ENCODE measurements around the gene GRIN2D.
A peak's percentile ranks its signal among the peaks of the same experiment; 100 is the strongest.

Gene GRIN2D

DNA sequence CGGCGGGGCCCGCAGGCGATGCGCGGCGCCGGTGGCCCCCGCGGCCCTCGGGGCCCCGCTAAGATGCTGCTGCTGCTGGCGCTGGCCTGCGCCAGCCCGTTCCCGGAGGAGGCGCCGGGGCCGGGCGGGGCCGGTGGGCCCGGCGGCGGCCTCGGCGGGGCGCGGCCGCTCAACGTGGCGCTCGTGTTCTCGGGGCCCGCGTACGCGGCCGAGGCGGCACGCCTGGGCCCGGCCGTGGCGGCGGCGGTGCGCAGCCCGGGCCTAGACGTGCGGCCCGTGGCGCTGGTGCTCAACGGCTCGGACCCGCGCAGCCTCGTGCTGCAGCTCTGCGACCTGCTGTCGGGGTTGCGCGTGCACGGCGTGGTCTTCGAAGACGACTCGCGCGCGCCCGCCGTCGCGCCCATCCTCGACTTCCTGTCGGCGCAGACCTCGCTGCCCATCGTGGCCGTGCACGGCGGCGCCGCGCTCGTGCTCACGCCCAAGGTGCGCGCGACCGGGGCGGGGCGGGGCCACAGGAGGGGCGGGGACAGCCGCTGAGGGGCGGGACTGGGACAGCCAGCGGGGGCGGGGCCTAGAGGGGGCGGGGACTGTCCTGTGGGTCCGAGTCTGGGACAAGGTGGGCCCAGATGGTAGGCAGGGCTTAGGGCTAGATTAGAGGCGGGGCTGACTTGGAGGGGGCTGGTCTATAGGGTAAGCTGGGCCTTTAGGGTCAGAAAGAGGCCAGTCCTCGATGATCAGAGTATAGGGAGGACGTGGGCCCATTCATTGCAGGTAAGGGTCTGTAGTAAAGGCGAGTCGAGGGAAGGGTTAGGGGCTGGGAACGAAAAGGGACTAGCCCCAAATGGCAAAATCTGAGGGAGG is 5.1 kb downstream of the GRIN2D start:
- DNase-seq, result peak; percentile 78

DNA sequence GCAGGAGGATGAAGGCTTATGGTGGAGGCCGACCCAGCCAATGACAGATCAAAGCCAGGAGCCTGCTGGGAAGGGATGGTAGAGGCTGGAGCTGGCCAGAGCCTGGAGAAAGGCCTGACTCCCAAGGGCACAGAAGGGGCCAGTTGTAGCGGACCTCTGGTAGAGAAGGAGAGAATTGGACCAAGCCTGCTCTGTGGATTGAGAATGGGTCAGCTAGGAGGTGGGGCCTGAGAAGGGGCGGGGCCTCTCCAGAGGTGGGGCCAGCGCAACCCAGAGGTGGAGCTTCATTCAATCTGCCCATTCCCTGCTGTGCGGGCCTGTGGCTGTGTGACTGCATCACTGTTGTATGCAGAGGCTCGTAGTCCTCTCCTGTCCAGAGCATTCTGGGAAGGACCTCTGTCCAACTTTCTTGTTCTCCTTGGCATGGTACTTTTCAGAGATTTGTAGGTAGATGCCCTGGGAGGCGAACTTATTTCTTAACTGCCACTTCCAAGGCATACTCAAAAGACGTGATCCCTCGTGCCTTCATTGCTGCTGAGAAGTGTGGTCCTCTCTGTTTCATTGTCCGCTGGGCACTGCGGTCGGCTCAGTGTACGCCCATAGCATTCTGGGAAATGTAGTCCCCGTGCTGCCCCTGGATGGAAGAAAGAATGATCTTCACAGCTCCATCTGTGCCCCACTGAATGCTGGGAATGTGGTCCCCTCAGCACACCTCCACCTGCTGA is 6.7 kb downstream of the GRIN2D start:
- peak; percentile 30 for DNase-seq

DNA sequence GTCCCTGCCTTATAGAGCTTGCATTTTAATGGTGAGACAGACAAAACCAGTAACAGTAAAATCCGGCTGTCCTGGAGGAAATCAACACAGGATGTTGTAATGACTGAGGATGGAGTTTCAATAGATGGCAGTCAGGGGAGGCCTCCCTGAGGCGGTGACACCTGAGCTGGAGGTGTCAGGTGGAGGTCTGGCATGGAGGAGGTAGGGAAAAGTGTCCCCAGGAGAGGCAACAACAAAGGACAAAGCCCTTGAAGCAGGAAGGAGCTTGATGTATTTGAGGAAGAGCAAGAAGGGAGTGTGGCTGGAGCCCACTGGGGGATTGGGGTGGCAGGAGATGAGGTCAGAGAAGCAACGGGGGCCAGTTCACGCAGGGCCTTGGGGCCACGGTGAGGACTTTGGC is 7.8 kb downstream of the GRIN2D start:
- DNase-seq, result no peak

DNA sequence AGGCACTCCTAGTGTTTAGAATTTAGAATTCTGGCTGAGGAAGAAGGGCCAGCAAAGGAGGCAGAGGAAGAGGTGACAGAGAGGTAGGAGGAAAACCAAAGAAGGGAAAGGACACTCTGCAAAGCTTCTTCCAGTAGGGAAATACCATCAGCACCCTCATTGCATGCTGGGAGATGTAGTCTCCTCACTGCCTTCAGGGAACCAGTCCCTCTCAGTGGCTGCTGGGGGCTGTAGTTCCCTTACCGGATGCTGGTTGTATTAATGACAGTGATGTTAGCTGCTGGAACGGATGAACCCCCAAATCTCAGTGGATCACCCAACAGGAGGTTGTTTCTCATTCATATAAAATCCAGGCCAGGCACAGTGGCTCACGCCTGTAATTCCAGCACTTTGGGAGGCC is 10.1 kb downstream of the GRIN2D start:
- peak; percentile 31 for DNase-seq

DNA sequence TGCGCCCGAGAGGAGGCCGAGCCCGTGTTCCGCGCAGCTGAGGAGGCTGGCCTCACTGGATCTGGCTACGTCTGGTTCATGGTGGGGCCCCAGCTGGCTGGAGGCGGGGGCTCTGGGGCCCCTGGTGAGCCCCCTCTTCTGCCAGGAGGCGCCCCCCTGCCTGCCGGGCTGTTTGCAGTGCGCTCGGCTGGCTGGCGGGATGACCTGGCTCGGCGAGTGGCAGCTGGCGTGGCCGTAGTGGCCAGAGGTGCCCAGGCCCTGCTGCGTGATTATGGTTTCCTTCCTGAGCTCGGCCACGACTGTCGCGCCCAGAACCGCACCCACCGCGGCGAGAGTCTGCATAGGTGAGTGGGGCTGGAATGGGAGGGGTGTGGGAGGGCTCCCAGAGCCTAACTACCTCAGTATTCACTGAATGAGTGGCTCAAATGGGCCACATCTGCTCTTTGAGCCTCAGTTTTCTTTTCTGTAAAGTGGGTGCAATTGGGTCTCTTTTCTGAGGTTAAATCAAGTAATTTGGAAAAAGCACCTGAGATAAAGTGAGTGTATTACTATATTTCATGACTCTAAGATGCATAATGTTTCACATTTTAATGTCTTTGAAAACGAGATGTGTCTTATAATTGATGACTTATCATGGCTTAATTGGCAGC is 11.7 kb downstream of the GRIN2D start:
- no peak for DNase-seq

DNA sequence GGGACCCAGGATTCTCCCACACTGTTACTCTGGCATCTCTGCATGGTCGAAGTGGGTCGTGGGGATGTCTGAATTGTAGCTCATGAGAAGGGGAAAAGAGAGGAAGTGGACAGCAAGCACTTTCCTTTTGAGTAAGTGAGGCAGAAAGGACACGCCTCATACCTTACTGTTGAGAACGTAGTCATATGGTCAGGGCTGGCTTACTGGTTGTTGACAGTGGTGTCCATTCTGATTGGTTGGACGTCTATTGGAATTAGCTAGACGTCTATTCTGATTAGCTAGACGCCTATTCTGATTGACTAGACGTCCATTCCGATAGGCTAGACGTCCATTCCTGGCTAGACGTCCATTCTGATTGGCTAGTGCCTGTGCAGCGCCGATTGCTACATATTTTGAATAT is 12.4 kb downstream of the GRIN2D start:
- no peak for DNase-seq

DNA sequence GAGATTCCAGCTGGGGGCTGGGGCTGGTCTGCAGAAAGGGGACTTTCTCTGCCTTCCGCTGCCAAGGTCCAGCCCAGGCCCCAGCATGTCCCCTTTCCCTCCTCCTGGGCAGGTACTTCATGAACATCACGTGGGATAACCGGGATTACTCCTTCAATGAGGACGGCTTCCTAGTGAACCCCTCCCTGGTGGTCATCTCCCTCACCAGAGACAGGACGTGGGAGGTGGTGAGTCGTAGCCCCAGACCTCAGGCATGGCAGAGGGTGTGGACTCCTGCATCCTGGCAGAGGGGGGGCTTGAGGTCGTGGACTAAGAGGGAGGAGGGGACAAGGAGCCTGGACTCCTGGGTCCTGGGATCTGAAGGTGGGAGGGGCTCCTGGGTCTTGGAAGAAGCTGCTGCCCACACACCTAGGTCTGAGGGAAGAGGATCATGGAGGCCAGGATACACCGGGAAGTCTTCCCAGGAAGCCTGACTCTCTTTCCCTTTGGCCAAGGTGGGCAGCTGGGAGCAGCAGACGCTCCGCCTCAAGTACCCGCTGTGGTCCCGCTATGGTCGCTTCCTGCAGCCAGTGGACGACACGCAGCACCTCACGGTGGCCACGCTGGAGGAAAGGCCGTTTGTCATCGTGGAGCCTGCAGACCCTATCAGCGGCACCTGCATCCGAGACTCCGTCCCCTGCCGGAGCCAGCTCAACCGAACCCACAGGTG is 20.6 kb downstream of the GRIN2D start:
- no peak for DNase-seq

DNA sequence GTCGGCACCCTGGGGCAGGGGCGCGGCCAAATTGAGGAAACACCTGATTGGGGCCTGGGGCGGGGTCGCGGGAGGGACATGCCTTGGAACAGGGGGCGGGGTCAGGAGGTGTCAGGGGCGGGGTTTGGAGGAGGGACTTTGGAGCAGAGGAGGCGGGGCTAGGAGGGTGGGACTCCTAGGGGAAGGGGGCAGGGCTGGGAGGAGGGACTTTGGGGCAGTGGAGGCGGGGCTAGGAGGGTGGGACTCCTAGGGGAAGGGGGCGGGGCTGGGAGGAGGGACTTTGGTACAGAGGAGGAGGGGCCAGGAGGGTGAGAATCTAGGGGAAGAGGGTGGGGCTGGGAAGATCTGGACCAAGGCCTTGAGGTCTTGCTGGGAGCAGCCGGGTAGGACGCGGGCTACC is 21.9 kb downstream of the GRIN2D start:
- no peak for DNase-seq

DNA sequence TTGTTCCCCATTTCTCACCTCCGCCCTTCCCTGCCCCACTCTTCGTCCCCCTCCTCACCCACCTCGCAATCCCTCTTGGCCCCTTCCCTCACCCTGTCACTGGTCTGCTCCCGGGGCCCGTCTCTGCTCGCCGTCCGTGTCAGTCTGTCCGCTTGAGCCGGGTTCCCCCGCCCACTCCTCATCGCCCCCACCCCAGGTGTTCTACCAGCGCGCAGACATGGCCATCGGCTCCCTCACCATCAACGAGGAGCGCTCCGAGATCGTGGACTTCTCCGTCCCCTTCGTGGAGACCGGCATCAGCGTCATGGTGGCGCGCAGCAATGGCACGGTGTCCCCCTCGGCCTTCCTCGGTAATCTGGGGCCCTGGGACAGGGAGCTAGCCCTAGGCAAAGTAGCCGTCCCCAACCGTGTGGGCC is 22.3 kb downstream of the GRIN2D start:
- no peak for DNase-seq

DNA sequence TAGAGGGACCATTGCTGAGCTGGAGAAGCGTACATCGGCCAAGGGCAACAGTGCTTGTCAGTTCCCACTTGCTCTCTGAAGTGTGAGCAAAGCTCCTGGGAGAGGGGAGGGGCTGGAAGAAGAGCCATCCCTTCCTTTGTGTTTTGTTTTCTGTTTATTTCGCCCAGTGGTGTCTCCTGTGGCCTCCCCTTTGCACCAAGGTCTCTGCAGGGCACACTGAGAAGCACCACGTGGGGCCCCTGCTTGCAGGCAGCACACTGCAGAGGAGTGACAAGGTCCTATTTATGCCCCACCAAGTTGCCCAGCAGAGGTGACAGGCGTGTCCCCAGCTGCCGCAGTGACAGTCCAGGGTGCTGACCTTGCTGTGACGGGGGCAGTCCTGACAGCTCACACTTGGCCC is 24.0 kb downstream of the GRIN2D start:
- no peak for DNase-seq

DNA sequence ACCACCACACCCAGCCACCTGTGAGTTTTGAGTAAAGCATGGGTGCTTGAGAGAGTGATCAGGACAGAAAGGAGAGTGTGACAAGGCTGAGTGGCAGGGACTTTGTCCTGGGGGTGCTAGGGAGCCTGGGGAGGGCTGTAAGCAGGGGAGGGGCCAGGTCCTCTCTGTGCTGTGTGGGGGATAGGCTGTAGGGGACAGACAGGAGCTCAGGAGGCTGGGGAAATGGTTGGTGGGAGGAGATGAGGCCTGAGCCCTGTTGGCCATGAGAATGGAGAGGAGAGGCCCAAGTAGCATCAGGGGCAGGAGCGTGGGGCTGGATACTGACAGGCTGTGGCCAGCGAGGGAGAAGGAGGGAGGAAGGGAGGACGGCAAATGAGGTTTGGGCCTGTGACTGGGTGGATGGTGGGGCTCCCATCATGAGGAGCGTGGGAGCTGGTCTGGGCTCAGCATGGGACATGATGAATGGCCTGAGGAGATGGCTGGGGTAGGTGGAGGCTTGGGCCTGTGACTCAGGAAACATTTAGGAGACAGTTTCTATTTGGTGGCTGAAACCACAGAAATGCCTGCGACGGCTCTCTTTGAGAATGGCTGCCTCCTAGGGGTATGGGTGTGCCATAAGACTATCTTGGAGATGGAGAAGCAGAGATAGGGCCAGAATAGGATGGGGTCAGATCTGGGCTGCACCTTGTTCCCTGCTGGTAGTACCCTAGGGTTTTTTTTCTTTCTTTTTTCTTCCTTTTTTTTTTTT is 25.0 kb downstream of the GRIN2D start:
- DNase-seq, result no peak

DNA sequence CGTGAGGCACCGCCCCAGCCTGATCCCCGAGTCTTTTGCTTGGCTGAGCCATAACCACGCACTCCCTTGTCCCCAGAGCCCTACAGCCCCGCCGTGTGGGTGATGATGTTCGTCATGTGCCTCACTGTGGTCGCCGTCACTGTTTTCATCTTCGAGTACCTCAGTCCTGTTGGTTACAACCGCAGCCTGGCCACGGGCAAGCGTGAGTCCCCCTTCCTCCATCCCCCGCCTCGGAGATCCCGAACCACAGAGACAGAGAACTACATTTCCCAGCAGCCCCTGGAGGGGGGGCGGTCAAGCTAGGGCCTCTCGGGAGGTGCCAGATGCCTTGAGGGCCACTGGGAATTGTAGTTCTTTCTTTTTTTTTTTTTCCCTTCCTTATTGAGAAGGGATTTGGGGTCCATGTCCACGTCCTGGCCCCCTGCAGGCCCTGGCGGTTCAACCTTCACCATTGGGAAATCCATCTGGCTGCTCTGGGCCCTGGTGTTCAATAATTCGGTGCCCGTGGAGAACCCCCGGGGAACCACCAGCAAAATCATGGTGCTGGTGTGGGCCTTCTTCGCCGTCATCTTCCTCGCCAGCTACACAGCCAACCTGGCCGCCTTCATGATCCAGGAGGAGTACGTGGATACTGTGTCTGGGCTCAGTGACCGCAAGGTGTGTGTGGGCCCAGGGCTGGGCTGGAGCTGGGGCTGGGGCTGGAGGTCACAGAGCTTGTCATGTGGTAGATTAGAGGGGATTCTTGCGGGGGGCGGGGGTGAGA is 25.9 kb downstream of the GRIN2D start:
- no peak for DNase-seq

DNA sequence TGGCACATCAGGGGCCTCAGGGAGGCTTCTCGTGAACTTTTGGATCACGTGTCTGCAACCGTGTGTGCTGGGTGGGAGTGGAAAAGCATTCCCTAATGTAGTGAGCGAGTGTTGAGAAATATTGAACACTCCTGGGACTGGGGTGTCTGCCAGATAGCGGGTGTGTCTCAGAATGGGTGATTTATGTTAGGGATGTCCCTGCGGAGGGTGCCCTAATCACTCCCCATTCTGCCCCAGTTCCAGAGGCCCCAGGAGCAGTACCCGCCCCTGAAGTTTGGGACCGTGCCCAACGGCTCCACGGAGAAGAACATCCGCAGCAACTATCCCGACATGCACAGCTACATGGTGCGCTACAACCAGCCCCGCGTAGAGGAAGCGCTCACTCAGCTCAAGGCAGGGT is 28.1 kb downstream of the GRIN2D start:
- DNase-seq, result no peak

DNA sequence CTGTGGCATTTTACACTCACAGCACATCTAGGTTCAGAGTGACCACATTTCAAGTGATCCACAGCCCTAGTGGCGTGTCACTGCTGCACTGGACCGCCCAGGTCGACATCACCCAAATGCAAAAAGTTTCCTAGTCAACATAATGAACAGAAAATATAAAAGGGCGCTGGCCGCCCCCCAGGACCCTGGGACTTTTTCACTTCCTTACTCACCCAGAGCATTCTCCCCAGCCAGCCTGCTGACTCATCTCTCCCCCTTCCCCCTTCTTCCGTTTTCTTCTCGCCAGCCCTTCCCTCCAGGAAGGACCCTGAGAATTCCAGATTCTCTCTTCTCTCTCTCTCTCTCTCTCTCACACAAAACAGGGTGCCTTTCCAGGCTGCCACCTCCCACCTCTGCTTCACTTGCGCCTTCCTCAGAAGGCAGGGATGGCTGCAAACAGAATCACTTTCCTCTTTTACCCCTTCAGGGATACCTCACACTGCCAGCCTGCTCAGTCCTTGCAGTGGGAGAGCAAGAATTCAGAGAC is 31.3 kb downstream of the GRIN2D start:
- DNase-seq, result no peak

DNA sequence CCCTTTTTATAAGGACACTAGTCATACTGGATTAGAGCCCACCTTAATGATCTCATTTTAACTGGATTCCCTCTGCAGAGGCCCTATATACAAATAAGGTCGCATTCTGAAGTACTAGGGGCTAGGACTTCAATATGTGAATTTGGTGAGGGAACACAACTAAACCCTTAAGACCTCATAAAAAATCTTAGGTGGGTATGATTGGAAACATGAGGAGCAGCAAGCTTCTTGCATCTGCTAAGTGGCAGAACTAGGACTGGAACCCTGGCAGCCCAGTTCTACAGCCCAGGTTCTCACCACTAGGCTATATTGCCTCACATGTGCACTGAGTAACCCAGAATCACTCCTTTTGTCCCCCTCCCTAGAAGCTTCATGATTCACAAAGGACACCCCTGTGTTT is 35.2 kb downstream of the GRIN2D start:
- no peak for DNase-seq

DNA sequence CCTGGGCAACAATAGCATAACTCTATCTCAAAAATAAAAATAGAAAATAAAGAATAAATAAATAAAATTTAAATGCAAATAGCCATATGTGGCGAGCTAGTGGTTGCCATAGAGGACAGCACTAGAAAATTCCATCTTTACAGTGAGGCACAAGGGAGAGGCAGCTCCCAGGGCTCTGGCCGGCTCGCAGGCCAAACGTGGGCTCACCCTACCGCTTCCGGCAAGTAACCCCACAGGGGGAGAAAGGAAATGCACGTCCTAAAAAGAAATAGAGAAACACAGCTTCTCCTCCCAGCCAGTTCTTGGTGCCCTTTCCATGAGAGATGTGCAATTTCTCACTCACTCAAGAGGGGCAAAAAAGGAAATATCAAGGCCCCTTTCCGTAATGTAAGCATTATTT is 39.9 kb downstream of the GRIN2D start:
- DNase-seq, result no peak

DNA sequence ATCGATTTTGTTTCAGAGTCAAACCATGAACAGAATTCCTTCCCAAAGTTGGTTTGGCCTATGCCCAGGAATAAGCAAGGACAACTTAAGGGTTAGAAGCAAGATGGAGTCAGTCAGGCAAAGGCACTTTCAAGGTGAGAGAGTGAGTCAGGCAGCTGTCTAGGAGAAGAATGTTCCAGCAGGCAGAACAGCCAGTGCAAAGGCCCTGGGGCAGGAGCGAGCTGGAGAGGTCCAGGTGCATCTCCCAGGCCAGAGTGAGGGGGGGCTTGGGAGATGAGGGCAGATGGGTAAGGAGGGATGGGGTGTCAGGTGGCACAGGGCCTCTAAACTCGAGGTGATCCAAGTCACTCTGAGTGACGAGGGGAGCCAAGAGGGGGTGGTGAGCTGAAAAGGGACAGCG is 43.1 kb downstream of the GRIN2D start:
- no peak for DNase-seq

DNA sequence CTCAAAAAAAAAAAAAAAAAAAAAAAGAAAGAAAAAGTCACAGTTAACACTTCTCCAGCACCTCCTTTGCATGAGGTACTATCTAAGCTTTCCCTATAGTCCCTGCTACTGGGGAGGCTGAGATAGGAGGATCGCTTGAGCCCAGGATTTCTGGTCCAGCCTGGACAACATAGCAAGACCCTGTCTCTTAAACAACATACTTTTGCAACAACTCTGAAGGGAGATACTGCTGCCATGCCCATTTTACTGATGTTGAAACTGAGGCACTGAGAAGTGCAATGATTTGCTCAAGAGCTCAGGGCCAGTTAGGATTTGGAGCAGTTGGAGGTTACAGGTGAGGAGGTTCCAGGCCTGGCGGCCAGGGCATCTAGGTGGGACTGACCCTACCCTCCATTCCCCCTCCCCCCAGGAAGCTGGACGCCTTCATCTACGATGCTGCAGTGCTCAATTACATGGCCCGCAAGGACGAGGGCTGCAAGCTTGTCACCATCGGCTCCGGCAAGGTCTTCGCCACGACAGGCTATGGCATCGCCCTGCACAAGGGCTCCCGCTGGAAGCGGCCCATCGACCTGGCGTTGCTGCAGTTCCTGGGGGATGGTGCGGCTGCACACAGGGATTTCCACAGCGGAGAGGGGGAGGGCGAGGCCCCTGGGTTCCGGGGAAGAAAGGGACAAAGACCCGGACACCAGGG is 48.0 kb downstream of the GRIN2D start:
- no peak for DNase-seq

DNA sequence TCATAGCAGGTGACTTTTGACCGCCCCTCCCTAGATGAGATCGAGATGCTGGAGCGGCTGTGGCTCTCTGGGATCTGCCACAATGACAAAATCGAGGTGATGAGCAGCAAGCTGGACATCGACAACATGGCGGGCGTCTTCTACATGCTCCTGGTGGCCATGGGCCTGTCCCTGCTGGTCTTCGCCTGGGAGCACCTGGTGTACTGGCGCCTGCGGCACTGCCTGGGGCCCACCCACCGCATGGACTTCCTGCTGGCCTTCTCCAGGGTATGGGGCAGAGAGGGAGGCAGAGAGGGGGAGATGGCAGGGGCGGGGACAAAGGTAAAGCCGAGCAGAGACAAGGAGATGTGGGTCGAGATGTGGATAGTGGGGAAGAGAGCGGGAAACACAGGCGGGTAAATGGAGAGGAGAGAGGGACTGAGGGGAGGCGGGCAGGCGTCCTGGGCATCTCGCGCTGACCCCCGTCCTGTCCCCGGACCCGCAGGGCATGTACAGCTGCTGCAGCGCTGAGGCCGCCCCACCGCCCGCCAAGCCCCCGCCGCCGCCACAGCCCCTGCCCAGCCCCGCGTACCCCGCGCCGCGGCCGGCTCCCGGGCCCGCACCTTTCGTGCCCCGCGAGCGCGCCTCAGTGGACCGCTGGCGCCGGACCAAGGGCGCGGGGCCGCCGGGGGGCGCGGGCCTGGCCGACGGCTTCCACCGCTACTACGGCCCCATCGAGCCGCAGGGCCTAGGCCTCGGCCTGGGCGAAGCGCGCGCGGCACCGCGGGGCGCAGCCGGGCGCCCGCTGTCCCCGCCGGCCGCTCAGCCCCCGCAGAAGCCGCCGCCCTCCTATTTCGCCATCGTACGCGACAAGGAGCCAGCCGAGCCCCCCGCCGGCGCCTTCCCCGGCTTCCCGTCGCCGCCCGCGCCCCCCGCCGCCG is 48.9 kb downstream of the GRIN2D start:
- no peak for DNase-seq

DNA sequence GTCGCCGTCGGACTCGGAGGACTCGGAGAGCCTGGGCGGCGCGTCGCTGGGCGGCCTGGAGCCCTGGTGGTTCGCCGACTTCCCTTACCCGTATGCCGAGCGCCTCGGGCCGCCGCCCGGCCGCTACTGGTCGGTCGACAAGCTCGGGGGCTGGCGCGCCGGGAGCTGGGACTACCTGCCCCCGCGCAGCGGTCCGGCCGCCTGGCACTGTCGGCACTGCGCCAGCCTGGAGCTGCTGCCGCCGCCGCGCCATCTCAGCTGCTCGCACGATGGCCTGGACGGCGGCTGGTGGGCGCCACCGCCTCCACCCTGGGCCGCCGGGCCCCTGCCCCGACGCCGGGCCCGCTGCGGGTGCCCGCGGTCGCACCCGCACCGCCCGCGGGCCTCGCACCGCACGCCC is 49.8 kb downstream of the GRIN2D start:
- no peak for DNase-seq
